Endothelial cell of umbilical vein (primary cell): ENCODE results near the gene CCDC57. TPM values are rescaled to one million over a fixed set of nuclear protein-coding genes. Genes with fewer than 3 reads are reported as not detected.

ENCODE experiments used
- BruUV-seq: library from RNA; stranded (reverse); fragments of 400-500 nt; replicated peaks from 2 replicates; lab custom pipeline; 2021; lab: Mats Ljungman, UMichigan
- CTCF ChIA-PET: fragments of 300-600, 350-600 bp; sonication (Branson Sonifier 250); formaldehyde crosslinking; loops from one replicate; lab custom pipeline; 2021; ENCODE audit warnings: antibody characterized with exemption, inconsistent platforms; lab: Charles Lee
- POLR2A ChIA-PET: fragments of 300-600, 350-600 bp; sonication (Branson Sonifier 250); formaldehyde crosslinking; loops from one replicate; lab custom pipeline; 2021; ENCODE audit warnings: antibody characterized with exemption, inconsistent platforms; lab: Charles Lee
- DNase-seq: peaks from one replicate; pipeline ENCODE4 v3.0.0-alpha.2; 2011; ENCODE audit warnings: low read depth, low spot score
- FAIRE-seq: peaks from 2 replicates; lab custom pipeline; 2011; peaks lifted over from hg19 to GRCh38; lab: Jason Lieb, UNC
- H2AFZ ChIP-seq: 2 replicates; pipeline ENCODE4 v1.6.0; 2012; ENCODE audit warnings: low read depth, low read length, control low read depth, inconsistent platforms
- H3K27ac ChIP-seq: 2 replicates; pipeline ENCODE4 v1.5.1; 2011; ENCODE audit warnings: low read depth, mild to moderate bottlenecking, control low read depth, low read length, moderate library complexity; ENCODE audit not compliant: insufficient read depth
- H3K27me3 ChIP-seq, 2 experiments: 2 replicates each; pipeline versions ENCODE4 v1.6.0 to v1.6.1; 2011; ENCODE audit warnings: low read length in 2 of 2, mixed read lengths in 1 of 2; ENCODE audit not compliant: control insufficient read depth in 2 of 2, insufficient read depth in 2 of 2
- H3K36me3 ChIP-seq, 2 experiments: 2 replicates in 1 of 2; 3 replicates in 1 of 2; pipeline ENCODE4 v1.5.1; 2011; ENCODE audit warnings: low read length in 2 of 2, mild to moderate bottlenecking in 1 of 2, moderate library complexity in 1 of 2; ENCODE audit not compliant: control insufficient read depth in 2 of 2, insufficient read depth in 2 of 2; ENCODE audit errors: extremely low read depth in 1 of 2
- H3K4me1 ChIP-seq: 3 replicates; pipeline ENCODE4 v1.5.1; 2011; ENCODE audit warnings: mild to moderate bottlenecking, low read length; ENCODE audit not compliant: control insufficient read depth, insufficient read depth; ENCODE audit errors: extremely low read depth
- H3K4me2 ChIP-seq: 2 replicates; pipeline ENCODE4 v1.6.1; 2011; ENCODE audit warnings: low read length, control low read depth, mixed read lengths; ENCODE audit not compliant: insufficient read depth
- H3K4me3 ChIP-seq, 3 experiments: fragments of 200-600 bp in 1 of 3; sonication (generic), shearing (Covaris generic) in 1 of 3; replicated peaks in 1 of 3; 2 replicates each; pipeline ENCODE4 v1.5.1; 2011 to 2016; ENCODE audit warnings: control low read depth in 3 of 3, low read length in 3 of 3, mild to moderate bottlenecking in 2 of 3, inconsistent platforms in 1 of 3, low read depth in 1 of 3, moderate library complexity in 1 of 3; ENCODE audit not compliant: insufficient read depth in 1 of 3
- H3K79me2 ChIP-seq: 2 replicates; pipeline ENCODE4 v1.6.0; 2012; ENCODE audit warnings: low read length, inconsistent platforms; ENCODE audit not compliant: control insufficient read depth, insufficient read depth
- H3K9ac ChIP-seq: replicated peaks from 2 replicates; pipeline ENCODE3; 2011; ENCODE audit warnings: low read length, control low read depth; ENCODE audit not compliant: insufficient read depth; ENCODE audit errors: extremely low read depth
- H3K9me1 ChIP-seq: replicated peaks from 3 replicates; pipeline ENCODE4 v1.6.0; 2011; ENCODE audit warnings: mild to moderate bottlenecking, low read length; ENCODE audit not compliant: control insufficient read depth, insufficient read depth; ENCODE audit errors: extremely low read depth
- H3K9me3 ChIP-seq: replicated peaks from 2 replicates; pipeline ENCODE4 v1.5.1; 2012; ENCODE audit warnings: low read length, inconsistent platforms; ENCODE audit not compliant: control insufficient read depth, insufficient read depth
- H4K20me1 ChIP-seq: replicated peaks from 2 replicates; pipeline ENCODE3; 2011; ENCODE audit warnings: mild to moderate bottlenecking, low read length; ENCODE audit not compliant: control insufficient read depth, insufficient read depth; ENCODE audit errors: extremely low read depth
- EZH2 ChIP-seq: IDR thresholded peaks from 2 replicates; pipeline ENCODE4 v1.6.1; 2012; ENCODE audit warnings: borderline replicate concordance, low read depth, mild to moderate bottlenecking, moderate library complexity, low read length, inconsistent platforms; ENCODE audit not compliant: severe bottlenecking
- FOS ChIP-seq: IDR thresholded peaks from 2 replicates; pipeline ENCODE4 v1.6.1; 2011; ENCODE audit warnings: mild to moderate bottlenecking, low read length, moderate library complexity, borderline replicate concordance; ENCODE audit not compliant: insufficient read depth
- GATA2 ChIP-seq: IDR thresholded peaks from 2 replicates; pipeline ENCODE4 v1.7.0; 2011; ENCODE audit warnings: low read depth, mild to moderate bottlenecking, moderate library complexity, mixed read lengths, low read length; ENCODE audit not compliant: insufficient read length, insufficient read depth
- JUN ChIP-seq: IDR thresholded peaks from 2 replicates; pipeline ENCODE4 v1.6.1; 2011; ENCODE audit warnings: borderline replicate concordance, low read depth; ENCODE audit not compliant: insufficient read length, insufficient read depth
- MYC ChIP-seq: IDR thresholded peaks from one replicate; pipeline ENCODE4 v1.6.1; 2011; ENCODE audit warnings: mild to moderate bottlenecking, low read depth, low read length
- POLR2A ChIP-seq: IDR thresholded peaks from 2 replicates; pipeline ENCODE4 v1.6.1; 2012; ENCODE audit warnings: low read depth, mild to moderate bottlenecking, control low read depth, low read length
- POLR2AphosphoS5 ChIP-seq: IDR thresholded peaks from 2 replicates; pipeline ENCODE4 v1.6.1; 2012; ENCODE audit warnings: low read depth, mild to moderate bottlenecking, control low read depth, low read length, moderate library complexity; ENCODE audit not compliant: insufficient read depth
- dilution Hi-C: fragments of 300-500 bp; cut with MboI; formaldehyde crosslinking; loops from one replicate; pipeline ENCODE4 v1.15.0; 2019; ENCODE audit warnings: low sequenced_read_pairs; ENCODE audit not compliant: extremely low pct_ligation_motif_present
- intact Hi-C: fragments of 100-400 bp; cut with micrococcal nuclease; formaldehyde crosslinking; loops from one replicate; pipeline ENCODE4 v1.10.0; 2022
- polyA plus RNA-seq, 4 experiments: library from polyadenylated mRNA; depleted of rRNA in 3 of 4; stranded (reverse) in 3 of 4; unstranded in 1 of 4; fragments of >200 nt; gene quantifications; 2 replicates each; pipeline versions ENCODE4 v1.2.1 to v1.2.3, GENCODE V29; 2011 to 2012; ENCODE audit warnings: missing spikeins in 1 of 4
- total RNA-seq: library from RNA; stranded (reverse); gene quantifications from 2 replicates; pipeline ENCODE4 v1.2.3, GENCODE V29; 2021
- TF ChIP-seq, protein P1 (sequence below), 2 donors: IDR thresholded peaks; 1 replicate in 1 of 2; 2 replicates in 1 of 2; pipeline ENCODE4 v1.5.1; 2011; ENCODE audit warnings: low read length in 2 of 2, mild to moderate bottlenecking in 2 of 2, moderate library complexity in 2 of 2, control low read depth in 1 of 2, inconsistent platforms in 1 of 2, low read depth in 1 of 2; ENCODE audit not compliant: insufficient read depth in 1 of 2; ENCODE audit errors: extremely low read depth in 1 of 2
- TF ChIP-seq, protein P2 (sequence below): IDR thresholded peaks from 2 replicates; pipeline ENCODE4 v1.6.1; 2011; ENCODE audit not compliant: insufficient read depth, insufficient read length

Gene CCDC57
- total and polyA plus RNA-seq, 2 donors (not counting 3 experiments of a cell fraction or from before 2014, with no cell fraction given) = 18.6 to 31.6 TPM

DNA sequence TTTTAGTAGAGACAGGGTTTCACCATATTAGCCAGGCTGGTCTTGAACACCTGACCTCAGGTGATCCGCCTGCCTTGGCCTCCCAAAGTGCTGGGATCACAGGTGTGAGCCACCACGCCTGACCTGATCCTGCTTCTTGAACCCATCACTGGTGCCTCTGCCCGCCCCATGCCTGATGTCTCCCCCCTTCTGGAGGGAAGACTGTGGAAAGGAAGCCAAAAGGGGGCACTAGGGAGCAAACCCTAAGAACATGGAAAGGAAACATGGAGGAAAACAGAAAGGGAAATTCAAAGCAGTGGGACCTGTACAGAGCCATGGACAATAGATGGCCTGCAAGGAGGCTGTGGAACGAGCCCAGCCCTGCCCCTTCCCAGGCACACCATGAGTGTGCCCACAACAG is 83.5 kb downstream of the CCDC57 start:
- no peaks in the 10 kb centered on the region for H3K9me3 ChIP-seq
- no peak for DNase-seq
- no peaks in the 10 kb centered on the region for H3K79me2 ChIP-seq
- no TSS peak for BruUV-seq
- no peak overlapping the region for H3K4me2 ChIP-seq
- no peak overlapping the region for H3K27ac ChIP-seq
- intact Hi-C loops (no loop called here), dilution Hi-C loops (no loop called here)
- H3K4me3 ChIP-seq = no peak overlapping the region
- ChIA-PET POLR2A (no interaction called here), CTCF (interaction anchor here (1.6 kb wide), 1 partner anchor 91 kb away, joined by 3 read pairs; the partner anchor contains the start of gene DCXR)
- no peaks in the 10 kb centered on the region for H3K9me1 ChIP-seq
- TF ChIP-seq FOS = no peak
- no peak for TF ChIP-seq JUN
- TF ChIP-seq, protein P1, sequence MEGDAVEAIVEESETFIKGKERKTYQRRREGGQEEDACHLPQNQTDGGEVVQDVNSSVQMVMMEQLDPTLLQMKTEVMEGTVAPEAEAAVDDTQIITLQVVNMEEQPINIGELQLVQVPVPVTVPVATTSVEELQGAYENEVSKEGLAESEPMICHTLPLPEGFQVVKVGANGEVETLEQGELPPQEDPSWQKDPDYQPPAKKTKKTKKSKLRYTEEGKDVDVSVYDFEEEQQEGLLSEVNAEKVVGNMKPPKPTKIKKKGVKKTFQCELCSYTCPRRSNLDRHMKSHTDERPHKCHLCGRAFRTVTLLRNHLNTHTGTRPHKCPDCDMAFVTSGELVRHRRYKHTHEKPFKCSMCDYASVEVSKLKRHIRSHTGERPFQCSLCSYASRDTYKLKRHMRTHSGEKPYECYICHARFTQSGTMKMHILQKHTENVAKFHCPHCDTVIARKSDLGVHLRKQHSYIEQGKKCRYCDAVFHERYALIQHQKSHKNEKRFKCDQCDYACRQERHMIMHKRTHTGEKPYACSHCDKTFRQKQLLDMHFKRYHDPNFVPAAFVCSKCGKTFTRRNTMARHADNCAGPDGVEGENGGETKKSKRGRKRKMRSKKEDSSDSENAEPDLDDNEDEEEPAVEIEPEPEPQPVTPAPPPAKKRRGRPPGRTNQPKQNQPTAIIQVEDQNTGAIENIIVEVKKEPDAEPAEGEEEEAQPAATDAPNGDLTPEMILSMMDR (IDR thresholded peaks at IDR 0.05; ENCODE audit: extremely low read depth in 1 of 2, insufficient read depth in 1 of 2, low read depth in 1 of 2, low read length in 2 of 2) = peak in 1 of 2 donors; percentile 2
- no peak overlapping the region for H3K9ac ChIP-seq
- H4K20me1 ChIP-seq = no peaks in the 10 kb centered on the region
- FAIRE-seq = no peak
- H3K4me1 ChIP-seq = no peaks in the 10 kb centered on the region
- no peaks in the 10 kb centered on the region for H3K27me3 ChIP-seq
- no peak overlapping the region for H2AFZ ChIP-seq
- H3K36me3 ChIP-seq = no peaks in the 10 kb centered on the region

DNA sequence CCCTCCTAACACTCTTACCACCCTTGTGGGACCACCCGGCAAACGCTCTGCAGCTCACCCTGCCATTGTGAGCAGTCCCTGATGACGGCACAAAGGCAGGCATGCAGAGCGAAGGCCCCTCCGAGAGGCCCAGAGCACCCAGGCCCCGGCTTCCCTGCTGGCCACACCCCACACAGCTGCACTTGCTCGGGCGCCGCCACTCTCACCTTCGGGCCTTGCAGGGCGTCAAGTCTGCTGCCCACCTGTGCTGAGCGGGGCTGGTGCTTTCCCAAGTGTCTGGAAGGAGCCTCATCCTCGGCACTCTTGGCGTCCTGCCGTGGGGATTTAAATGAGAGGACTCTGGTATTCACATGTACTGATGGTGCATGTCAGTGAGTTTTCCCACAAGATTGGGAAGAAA is 84.4 kb downstream of the CCDC57 start:
- Histone ChIP-seq H3K4me3 (no peak overlapping the region), H3K9me1 (no peaks in the 10 kb centered on the region), H4K20me1 (no peaks in the 10 kb centered on the region), H3K27me3 (no peaks in the 10 kb centered on the region), H3K9me3 (no peaks in the 10 kb centered on the region), H3K36me3 (no peaks in the 10 kb centered on the region), H3K4me1 (no peaks in the 10 kb centered on the region), H2AFZ (no peak overlapping the region), H3K27ac (no peak overlapping the region), H3K9ac (no peak overlapping the region), H3K4me2 (no peak overlapping the region), H3K79me2 (no peaks in the 10 kb centered on the region)
- DNase-seq = no peak
- BruUV-seq = no TSS peak
- ChIA-PET CTCF (no interaction called here), POLR2A (no interaction called here)
- no peak for FAIRE-seq
- intact Hi-C loops (no loop called here), dilution Hi-C loops (no loop called here)
- no peak for TF ChIP-seq FOS
- TF ChIP-seq, protein P1 (IDR thresholded peaks at IDR 0.05; ENCODE audit: extremely low read depth in 1 of 2, insufficient read depth in 1 of 2, low read depth in 1 of 2, low read length in 2 of 2) = no peak
- TF ChIP-seq POLR2A = no peak
- no peak for TF ChIP-seq GATA2
- TF ChIP-seq MYC = no peak
- no peak for TF ChIP-seq EZH2
- TF ChIP-seq, protein P2, sequence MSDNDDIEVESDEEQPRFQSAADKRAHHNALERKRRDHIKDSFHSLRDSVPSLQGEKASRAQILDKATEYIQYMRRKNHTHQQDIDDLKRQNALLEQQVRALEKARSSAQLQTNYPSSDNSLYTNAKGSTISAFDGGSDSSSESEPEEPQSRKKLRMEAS = no peak
- TF ChIP-seq POLR2AphosphoS5 = no peak
- TF ChIP-seq JUN = no peak
